WTC11 (cell line): Measurements from ENCODE around the gene MORN1. TPM values are rescaled to one million over a fixed set of nuclear protein-coding genes. Genes with fewer than 3 reads are reported as not detected.

Experiments
- ATAC-seq: fragments of 200-7000 bp; cut with Tn5 transposase; 2 replicates; pipeline ENCODE4 v1.10.0; 2021; ENCODE audit warnings: mild to moderate bottlenecking, moderate library complexity
- CTCF ChIA-PET: fragments of 300-600 bp; sonication (Branson Sonifier 250); formaldehyde crosslinking; loops from one replicate; lab custom pipeline; 2021; ENCODE audit warnings: antibody characterized with exemption; lab: Charles Lee
- POLR2A ChIA-PET: fragments of 350-600 bp; sonication (Branson Sonifier 250); formaldehyde crosslinking; loops from one replicate; lab custom pipeline; 2021; ENCODE audit warnings: antibody characterized with exemption; lab: Charles Lee
- DNase-seq: peaks from one replicate; pipeline ENCODE4 v3.0.0; 2021; ENCODE audit warnings: low spot score
- H3K27ac Mint-ChIP-seq: 2 replicates; pipeline ENCODE4 v1.8.0; 2021; ENCODE audit warnings: mixed read lengths
- H3K27me3 Mint-ChIP-seq: 2 replicates; pipeline ENCODE4 v1.8.0; 2021; ENCODE audit warnings: low read depth, mild to moderate bottlenecking, moderate library complexity, mixed read lengths
- H3K36me3 Mint-ChIP-seq: 2 replicates; pipeline ENCODE4 v1.8.0; 2021; ENCODE audit warnings: mixed read lengths
- H3K4me1 Mint-ChIP-seq: 2 replicates; pipeline ENCODE4 v1.8.0; 2022; ENCODE audit warnings: mixed read lengths
- H3K4me3 Mint-ChIP-seq: 2 replicates; pipeline ENCODE4 v1.8.0; 2021; ENCODE audit warnings: mild to moderate bottlenecking, moderate library complexity, mixed read lengths
- H3K9me3 Mint-ChIP-seq: 2 replicates; pipeline ENCODE4 v1.8.0; 2021; ENCODE audit warnings: mixed read lengths
- CBFB ChIP-seq: sonication (generic); formaldehyde crosslinking; IDR thresholded peaks from 2 replicates; pipeline ENCODE4 v1.8.1; 2022; ENCODE audit warnings: mild to moderate bottlenecking, low read depth, missing genetic modification reagents
- CREM ChIP-seq: sonication (generic); formaldehyde crosslinking; IDR thresholded peaks from 2 replicates; pipeline ENCODE4 v1.8.1; 2022; ENCODE audit warnings: mild to moderate bottlenecking, missing genetic modification reagents, moderate library complexity
- IRF2 ChIP-seq: sonication (generic); formaldehyde crosslinking; IDR thresholded peaks from 2 replicates; pipeline ENCODE4 v1.8.0; 2022; ENCODE audit warnings: low read depth, missing genetic modification reagents, borderline replicate concordance
- JUN ChIP-seq: sonication (generic); formaldehyde crosslinking; IDR thresholded peaks from 2 replicates; pipeline ENCODE4 v1.8.0; 2023; ENCODE audit warnings: mild to moderate bottlenecking, missing genetic modification reagents
- KAT7 ChIP-seq: sonication (generic); formaldehyde crosslinking; IDR thresholded peaks from 2 replicates; pipeline ENCODE4 v1.8.1; 2023; ENCODE audit warnings: missing genetic modification reagents, mild to moderate bottlenecking, borderline replicate concordance
- NR2C2 ChIP-seq: sonication (generic); formaldehyde crosslinking; IDR thresholded peaks from 2 replicates; pipeline ENCODE4 v1.8.0; 2022; ENCODE audit warnings: mild to moderate bottlenecking, missing genetic modification reagents
- OVOL2 ChIP-seq: fragments of 250-450 bp; sonication (Bioruptor Pico); IDR thresholded peaks from 2 replicates; pipeline ENCODE4 v1.9.0; 2021; ENCODE audit warnings: mild to moderate bottlenecking, borderline replicate concordance
- RELA ChIP-seq: sonication (generic); formaldehyde crosslinking; IDR thresholded peaks from 2 replicates; pipeline ENCODE4 v1.8.1; 2022; ENCODE audit warnings: missing genetic modification reagents, mild to moderate bottlenecking, borderline replicate concordance
- TP53 ChIP-seq: sonication (generic); formaldehyde crosslinking; IDR thresholded peaks from 2 replicates; pipeline ENCODE4 v1.8.1; 2023; ENCODE audit warnings: mild to moderate bottlenecking, missing genetic modification reagents
- ZBTB21 ChIP-seq: sonication (generic); formaldehyde crosslinking; IDR thresholded peaks from 2 replicates; pipeline ENCODE4 v1.8.1; 2023; ENCODE audit warnings: mild to moderate bottlenecking, missing genetic modification reagents, borderline replicate concordance
- ZNF138 ChIP-seq: sonication (generic); formaldehyde crosslinking; conservative IDR thresholded peaks from 2 replicates; pipeline ENCODE4 v1.8.1; 2022; ENCODE audit warnings: mild to moderate bottlenecking, moderate library complexity, missing genetic modification reagents
- ZNF232 ChIP-seq: sonication (generic); formaldehyde crosslinking; IDR thresholded peaks from 2 replicates; pipeline ENCODE4 v1.8.0; 2022; ENCODE audit warnings: mild to moderate bottlenecking, missing genetic modification reagents
- ZNF416 ChIP-seq: fragments of 250-450 bp; sonication (Bioruptor Pico); IDR thresholded peaks from 2 replicates; pipeline ENCODE4 v1.9.0; 2021; ENCODE audit warnings: mild to moderate bottlenecking, inconsistent platforms
- total RNA-seq: library from RNA; stranded (reverse); gene quantifications from 3 replicates; pipeline ENCODE4 v1.2.3, GENCODE V29; 2021
- TF ChIP-seq, protein P1 (sequence below): fragments of 250-450 bp; sonication (Bioruptor Pico); IDR thresholded peaks from 2 replicates; pipeline ENCODE4 v1.8.0; 2021; ENCODE audit warnings: mild to moderate bottlenecking
- TF ChIP-seq, protein P2 (sequence below): sonication (generic); formaldehyde crosslinking; IDR thresholded peaks from 2 replicates; pipeline ENCODE4 v1.8.1; 2023; ENCODE audit warnings: mild to moderate bottlenecking, missing genetic modification reagents
- TF ChIP-seq, protein P3 (sequence below): sonication (generic); formaldehyde crosslinking; IDR thresholded peaks from 2 replicates; pipeline ENCODE4 v1.8.0; 2022; ENCODE audit warnings: mild to moderate bottlenecking, missing genetic modification reagents
- TF ChIP-seq, protein P4 (sequence below): sonication (generic); formaldehyde crosslinking; IDR thresholded peaks from 2 replicates; pipeline ENCODE4 v1.8.0; 2022; ENCODE audit warnings: mild to moderate bottlenecking, missing genetic modification reagents
- TF ChIP-seq, protein P5 (sequence below): sonication (generic); formaldehyde crosslinking; IDR thresholded peaks from 2 replicates; pipeline ENCODE4 v1.8.1; 2022; ENCODE audit warnings: mild to moderate bottlenecking, moderate library complexity, missing genetic modification reagents
- TF ChIP-seq, protein P6 (sequence below): fragments of 250-450 bp; sonication (Bioruptor Pico); IDR thresholded peaks from 2 replicates; pipeline ENCODE4 v1.9.0; 2021; ENCODE audit warnings: mild to moderate bottlenecking
- TF ChIP-seq, protein P7 (sequence below): sonication (generic); formaldehyde crosslinking; conservative IDR thresholded peaks from 2 replicates; pipeline ENCODE4 v1.8.1; 2023; ENCODE audit warnings: mild to moderate bottlenecking, low read depth, missing genetic modification reagents, moderate library complexity
- TF ChIP-seq, protein P8 (sequence below): sonication (generic); formaldehyde crosslinking; IDR thresholded peaks from 2 replicates; pipeline ENCODE4 v1.8.1; 2023; ENCODE audit warnings: mild to moderate bottlenecking, missing genetic modification reagents, borderline replicate concordance

MORN1 gene
- total RNA-seq, 1 experiment from 2014 or later: 14.5 TPM

DNA sequence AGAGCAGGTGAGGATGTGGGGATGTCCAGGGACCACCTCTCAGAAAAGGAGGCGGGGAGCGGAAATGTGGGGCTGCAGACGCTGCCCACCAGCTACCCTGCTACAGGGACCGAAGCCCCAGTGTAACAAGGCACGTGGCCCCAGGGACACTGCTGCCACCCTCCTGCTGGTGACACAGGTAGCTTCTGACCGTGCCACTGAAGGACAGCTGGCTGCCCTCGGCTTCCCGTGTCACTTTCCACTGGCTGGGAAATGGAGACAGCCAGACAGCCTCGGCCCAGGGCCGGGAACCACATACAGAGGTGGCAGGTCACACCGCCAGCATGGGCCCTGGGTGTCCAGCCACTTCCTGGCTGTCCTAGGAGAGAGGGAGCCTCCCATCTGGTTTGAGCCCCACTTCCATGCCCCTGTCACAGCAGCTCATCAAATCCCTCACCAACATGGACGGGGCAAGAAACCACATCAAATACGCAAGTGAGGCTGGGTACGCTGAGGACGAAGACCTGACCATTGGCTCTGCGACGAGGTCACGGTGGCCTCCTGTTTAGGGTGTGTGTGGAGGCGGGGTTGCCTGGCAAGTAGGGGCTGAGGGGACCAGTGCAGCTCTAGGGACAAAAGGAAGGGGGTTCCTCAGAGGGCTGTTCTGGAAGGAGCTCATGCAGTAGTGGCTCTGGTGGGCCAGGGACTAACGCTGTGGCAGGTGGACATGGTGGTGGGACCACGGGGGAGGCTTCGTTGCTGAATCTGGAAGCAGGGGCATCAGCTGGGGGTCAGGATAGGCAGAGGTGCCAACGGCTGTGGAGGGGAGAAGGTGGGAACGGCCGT, 16.0 kb upstream of the MORN1 start (continued):
- TF ChIP-seq, protein P1, sequence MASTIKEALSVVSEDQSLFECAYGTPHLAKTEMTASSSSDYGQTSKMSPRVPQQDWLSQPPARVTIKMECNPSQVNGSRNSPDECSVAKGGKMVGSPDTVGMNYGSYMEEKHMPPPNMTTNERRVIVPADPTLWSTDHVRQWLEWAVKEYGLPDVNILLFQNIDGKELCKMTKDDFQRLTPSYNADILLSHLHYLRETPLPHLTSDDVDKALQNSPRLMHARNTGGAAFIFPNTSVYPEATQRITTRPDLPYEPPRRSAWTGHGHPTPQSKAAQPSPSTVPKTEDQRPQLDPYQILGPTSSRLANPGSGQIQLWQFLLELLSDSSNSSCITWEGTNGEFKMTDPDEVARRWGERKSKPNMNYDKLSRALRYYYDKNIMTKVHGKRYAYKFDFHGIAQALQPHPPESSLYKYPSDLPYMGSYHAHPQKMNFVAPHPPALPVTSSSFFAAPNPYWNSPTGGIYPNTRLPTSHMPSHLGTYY: no peak
- no peak for TF ChIP-seq KAT7
- TF ChIP-seq, protein P2, sequence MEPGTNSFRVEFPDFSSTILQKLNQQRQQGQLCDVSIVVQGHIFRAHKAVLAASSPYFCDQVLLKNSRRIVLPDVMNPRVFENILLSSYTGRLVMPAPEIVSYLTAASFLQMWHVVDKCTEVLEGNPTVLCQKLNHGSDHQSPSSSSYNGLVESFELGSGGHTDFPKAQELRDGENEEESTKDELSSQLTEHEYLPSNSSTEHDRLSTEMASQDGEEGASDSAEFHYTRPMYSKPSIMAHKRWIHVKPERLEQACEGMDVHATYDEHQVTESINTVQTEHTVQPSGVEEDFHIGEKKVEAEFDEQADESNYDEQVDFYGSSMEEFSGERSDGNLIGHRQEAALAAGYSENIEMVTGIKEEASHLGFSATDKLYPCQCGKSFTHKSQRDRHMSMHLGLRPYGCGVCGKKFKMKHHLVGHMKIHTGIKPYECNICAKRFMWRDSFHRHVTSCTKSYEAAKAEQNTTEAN (CRISPR knock-in tag): no peak
- no peak for TF ChIP-seq CBFB (CRISPR knock-in tag)
- TF ChIP-seq ZNF138 (CRISPR knock-in tag): no peak
- TF ChIP-seq, protein P3, sequence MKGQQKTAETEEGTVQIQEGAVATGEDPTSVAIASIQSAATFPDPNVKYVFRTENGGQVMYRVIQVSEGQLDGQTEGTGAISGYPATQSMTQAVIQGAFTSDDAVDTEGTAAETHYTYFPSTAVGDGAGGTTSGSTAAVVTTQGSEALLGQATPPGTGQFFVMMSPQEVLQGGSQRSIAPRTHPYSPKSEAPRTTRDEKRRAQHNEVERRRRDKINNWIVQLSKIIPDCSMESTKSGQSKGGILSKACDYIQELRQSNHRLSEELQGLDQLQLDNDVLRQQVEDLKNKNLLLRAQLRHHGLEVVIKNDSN (CRISPR knock-in tag): no peak
- TF ChIP-seq, protein P4, sequence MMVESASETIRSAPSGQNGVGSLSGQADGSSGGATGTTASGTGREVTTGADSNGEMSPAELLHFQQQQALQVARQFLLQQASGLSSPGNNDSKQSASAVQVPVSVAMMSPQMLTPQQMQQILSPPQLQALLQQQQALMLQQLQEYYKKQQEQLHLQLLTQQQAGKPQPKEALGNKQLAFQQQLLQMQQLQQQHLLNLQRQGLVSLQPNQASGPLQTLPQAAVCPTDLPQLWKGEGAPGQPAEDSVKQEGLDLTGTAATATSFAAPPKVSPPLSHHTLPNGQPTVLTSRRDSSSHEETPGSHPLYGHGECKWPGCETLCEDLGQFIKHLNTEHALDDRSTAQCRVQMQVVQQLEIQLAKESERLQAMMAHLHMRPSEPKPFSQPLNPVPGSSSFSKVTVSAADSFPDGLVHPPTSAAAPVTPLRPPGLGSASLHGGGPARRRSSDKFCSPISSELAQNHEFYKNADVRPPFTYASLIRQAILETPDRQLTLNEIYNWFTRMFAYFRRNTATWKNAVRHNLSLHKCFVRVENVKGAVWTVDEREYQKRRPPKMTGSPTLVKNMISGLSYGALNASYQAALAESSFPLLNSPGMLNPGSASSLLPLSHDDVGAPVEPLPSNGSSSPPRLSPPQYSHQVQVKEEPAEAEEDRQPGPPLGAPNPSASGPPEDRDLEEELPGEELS: no peak; the same call in 1 of the 2 replicates
- no peak for TF ChIP-seq ZNF416 (CRISPR knock-in tag)

DNA sequence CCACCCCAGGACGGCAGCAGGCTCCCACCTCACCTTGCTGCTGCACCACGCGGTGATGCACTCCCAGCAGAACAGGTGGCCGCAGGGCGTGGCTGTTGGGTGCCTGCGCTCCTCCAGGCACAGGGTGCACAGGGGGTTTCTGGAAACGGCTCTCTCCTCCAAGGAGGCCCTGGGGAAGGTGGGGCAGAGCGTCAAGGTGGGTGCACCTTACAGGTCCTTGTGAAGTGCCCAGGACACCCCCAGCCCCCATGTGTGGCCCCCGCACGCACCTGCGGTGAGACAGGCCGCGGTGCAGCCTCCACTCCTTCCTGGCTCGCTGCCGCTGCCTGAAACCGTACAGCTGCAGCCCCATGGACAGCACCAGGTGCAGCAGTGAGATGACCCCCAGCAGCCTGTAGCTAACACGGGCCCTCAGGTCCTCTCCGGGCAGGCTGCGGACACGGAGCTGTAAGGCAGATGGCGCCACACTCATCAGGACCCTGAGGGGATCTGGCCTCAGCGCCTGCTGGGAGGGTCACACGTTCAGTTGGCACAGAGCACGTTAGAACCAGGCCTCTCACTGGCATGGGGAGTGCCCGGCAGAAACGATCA, 15.2 kb upstream of the MORN1 start:
- ATAC-seq (peak; percentile 38), DNase-seq (peak; percentile 43)
- CTCF ChIA-PET: interaction anchor here (0.6 to 1.7 kb wide), 13 partner anchors 13 to 362 kb away, joined by 3 to 7 read pairs (median 3); partner anchors contain the start of genes FAAP20, MORN1, PANK4 and RER1
- H3K9me3 Mint-ChIP-seq: no peaks in the 10 kb centered on the region
- no peak overlapping the region for H3K27ac Mint-ChIP-seq
- POLR2A ChIA-PET: interaction anchor here (0.7 kb wide), 1 partner anchor 719 kb away, joined by 3 read pairs; no protein-coding TSS in a partner anchor
- H3K36me3 Mint-ChIP-seq: peaks cover 32% of the 10 kb centered on the region; the same call in 1 of the 2 replicates
- no peaks in the 10 kb centered on the region for H3K27me3 Mint-ChIP-seq
- no peak for TF ChIP-seq NR2C2 (CRISPR knock-in tag)
- TF ChIP-seq ZBTB21 (CRISPR knock-in tag): no peak
- no peak for TF ChIP-seq JUN (CRISPR knock-in tag)
- TF ChIP-seq OVOL2 (CRISPR knock-in tag): no peak
- TF ChIP-seq TP53: no peak
- no peak for TF ChIP-seq IRF2 (CRISPR knock-in tag)
- TF ChIP-seq, protein P5, sequence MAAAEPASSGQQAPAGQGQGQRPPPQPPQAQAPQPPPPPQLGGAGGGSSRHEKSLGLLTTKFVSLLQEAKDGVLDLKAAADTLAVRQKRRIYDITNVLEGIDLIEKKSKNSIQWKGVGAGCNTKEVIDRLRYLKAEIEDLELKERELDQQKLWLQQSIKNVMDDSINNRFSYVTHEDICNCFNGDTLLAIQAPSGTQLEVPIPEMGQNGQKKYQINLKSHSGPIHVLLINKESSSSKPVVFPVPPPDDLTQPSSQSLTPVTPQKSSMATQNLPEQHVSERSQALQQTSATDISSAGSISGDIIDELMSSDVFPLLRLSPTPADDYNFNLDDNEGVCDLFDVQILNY: no peak
- TF ChIP-seq RELA (CRISPR knock-in tag): no peak
- TF ChIP-seq, protein P6, sequence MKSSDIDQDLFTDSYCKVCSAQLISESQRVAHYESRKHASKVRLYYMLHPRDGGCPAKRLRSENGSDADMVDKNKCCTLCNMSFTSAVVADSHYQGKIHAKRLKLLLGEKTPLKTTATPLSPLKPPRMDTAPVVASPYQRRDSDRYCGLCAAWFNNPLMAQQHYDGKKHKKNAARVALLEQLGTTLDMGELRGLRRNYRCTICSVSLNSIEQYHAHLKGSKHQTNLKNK (CRISPR knock-in tag): no peak
- TF ChIP-seq, protein P7, sequence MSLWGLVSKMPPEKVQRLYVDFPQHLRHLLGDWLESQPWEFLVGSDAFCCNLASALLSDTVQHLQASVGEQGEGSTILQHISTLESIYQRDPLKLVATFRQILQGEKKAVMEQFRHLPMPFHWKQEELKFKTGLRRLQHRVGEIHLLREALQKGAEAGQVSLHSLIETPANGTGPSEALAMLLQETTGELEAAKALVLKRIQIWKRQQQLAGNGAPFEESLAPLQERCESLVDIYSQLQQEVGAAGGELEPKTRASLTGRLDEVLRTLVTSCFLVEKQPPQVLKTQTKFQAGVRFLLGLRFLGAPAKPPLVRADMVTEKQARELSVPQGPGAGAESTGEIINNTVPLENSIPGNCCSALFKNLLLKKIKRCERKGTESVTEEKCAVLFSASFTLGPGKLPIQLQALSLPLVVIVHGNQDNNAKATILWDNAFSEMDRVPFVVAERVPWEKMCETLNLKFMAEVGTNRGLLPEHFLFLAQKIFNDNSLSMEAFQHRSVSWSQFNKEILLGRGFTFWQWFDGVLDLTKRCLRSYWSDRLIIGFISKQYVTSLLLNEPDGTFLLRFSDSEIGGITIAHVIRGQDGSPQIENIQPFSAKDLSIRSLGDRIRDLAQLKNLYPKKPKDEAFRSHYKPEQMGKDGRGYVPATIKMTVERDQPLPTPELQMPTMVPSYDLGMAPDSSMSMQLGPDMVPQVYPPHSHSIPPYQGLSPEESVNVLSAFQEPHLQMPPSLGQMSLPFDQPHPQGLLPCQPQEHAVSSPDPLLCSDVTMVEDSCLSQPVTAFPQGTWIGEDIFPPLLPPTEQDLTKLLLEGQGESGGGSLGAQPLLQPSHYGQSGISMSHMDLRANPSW (CRISPR knock-in tag): no peak
- TF ChIP-seq ZNF232 (CRISPR knock-in tag): no peak
- no peak for TF ChIP-seq CREM
- TF ChIP-seq, protein P8, sequence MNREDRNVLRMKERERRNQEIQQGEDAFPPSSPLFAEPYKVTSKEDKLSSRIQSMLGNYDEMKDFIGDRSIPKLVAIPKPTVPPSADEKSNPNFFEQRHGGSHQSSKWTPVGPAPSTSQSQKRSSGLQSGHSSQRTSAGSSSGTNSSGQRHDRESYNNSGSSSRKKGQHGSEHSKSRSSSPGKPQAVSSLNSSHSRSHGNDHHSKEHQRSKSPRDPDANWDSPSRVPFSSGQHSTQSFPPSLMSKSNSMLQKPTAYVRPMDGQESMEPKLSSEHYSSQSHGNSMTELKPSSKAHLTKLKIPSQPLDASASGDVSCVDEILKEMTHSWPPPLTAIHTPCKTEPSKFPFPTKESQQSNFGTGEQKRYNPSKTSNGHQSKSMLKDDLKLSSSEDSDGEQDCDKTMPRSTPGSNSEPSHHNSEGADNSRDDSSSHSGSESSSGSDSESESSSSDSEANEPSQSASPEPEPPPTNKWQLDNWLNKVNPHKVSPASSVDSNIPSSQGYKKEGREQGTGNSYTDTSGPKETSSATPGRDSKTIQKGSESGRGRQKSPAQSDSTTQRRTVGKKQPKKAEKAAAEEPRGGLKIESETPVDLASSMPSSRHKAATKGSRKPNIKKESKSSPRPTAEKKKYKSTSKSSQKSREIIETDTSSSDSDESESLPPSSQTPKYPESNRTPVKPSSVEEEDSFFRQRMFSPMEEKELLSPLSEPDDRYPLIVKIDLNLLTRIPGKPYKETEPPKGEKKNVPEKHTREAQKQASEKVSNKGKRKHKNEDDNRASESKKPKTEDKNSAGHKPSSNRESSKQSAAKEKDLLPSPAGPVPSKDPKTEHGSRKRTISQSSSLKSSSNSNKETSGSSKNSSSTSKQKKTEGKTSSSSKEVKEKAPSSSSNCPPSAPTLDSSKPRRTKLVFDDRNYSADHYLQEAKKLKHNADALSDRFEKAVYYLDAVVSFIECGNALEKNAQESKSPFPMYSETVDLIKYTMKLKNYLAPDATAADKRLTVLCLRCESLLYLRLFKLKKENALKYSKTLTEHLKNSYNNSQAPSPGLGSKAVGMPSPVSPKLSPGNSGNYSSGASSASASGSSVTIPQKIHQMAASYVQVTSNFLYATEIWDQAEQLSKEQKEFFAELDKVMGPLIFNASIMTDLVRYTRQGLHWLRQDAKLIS (CRISPR knock-in tag): no peak
- H3K4me3 Mint-ChIP-seq: no peak overlapping the region
- H3K4me1 Mint-ChIP-seq: no peaks in the 10 kb centered on the region
